ENCODE data around the gene SBF1. TPM values are rescaled to one million over a fixed set of nuclear protein-coding genes. Genes with fewer than 3 reads are reported as not detected.

Gene SBF1
- total RNA-seq: 58.5 and 60.5 TPM in 2 replicates

GRCh38 chr22:50474710-50475651 is at the start of gene SBF1:
SBF1 (minus strand) TSS chr22:50475035; CDS start chr22:50474840, 195 bp downstream.

GRCh38 chr22:50507991-50508884 is 33.4 kb upstream of the SBF1 start, which contains the start of gene NCAPH2:
NCAPH2 (plus strand) TSS chr22:50508224; CDS start chr22:50508338, 114 bp downstream.

GRCh38 chr22:50507421-50507990 is 32.7 kb upstream of the SBF1 start, which contains the start of gene LMF2:
LMF2 (minus strand) TSS chr22:50507702; CDS start chr22:50507675, 27 bp downstream.

GRCh38 chr22:50486561-50487289 is 11.9 kb upstream of the SBF1 start, which contains the start of gene MIOX:
MIOX (plus strand) TSS chr22:50486859; CDS start chr22:50486898, 39 bp downstream.

GRCh38 chr22:50481440-50482106 is 6.7 kb upstream of the SBF1 start, which contains the start of gene ADM2:
ADM2 (plus strand) TSS chr22:50481543; CDS start chr22:50481848, 305 bp downstream.

Other genes with a start within 250 kb of the SBF1 start
- 16.8 and 27.1 TPM in 2 replicates for gene TUBGCP6, start 230.0 kb downstream of the SBF1 start, total RNA-seq
- 30.0 and 38.8 TPM in 2 replicates for gene HDAC10, start 223.8 kb downstream of the SBF1 start, total RNA-seq
- gene MAPK12, start 213.4 kb downstream of the SBF1 start, total RNA-seq: 36.5 and 51.0 TPM in 2 replicates
- gene MAPK11, start 204.7 kb downstream of the SBF1 start, total RNA-seq: 14.4 and 26.8 TPM in 2 replicates
- 161 and 185 TPM in 2 replicates for gene PLXNB2, start 167.4 kb downstream of the SBF1 start, total RNA-seq
- gene DENND6B, start 148.0 kb downstream of the SBF1 start, total RNA-seq: 1.4 and 5.0 TPM in 2 replicates
- 53.0 and 61.1 TPM in 2 replicates for gene PPP6R2, start 131.7 kb downstream of the SBF1 start, total RNA-seq
- gene ADM2, start 6.5 kb upstream of the SBF1 start, total RNA-seq: 6.9 and 20.2 TPM in 2 replicates
- gene MIOX, start 11.8 kb upstream of the SBF1 start, total RNA-seq: not detected in 2 replicates
- 106 and 126 TPM in 2 replicates for gene LMF2, start 32.7 kb upstream of the SBF1 start, total RNA-seq
- gene NCAPH2, start 33.2 kb upstream of the SBF1 start, total RNA-seq: 62.6 and 65.2 TPM in 2 replicates
- 0.58 and 1.4 TPM in 2 replicates for gene SCO2, start 50.6 kb upstream of the SBF1 start, total RNA-seq
- gene TYMP, start 55.0 kb upstream of the SBF1 start, total RNA-seq: 29.1 and 40.1 TPM in 2 replicates
- gene KLHDC7B, start 70.9 kb upstream of the SBF1 start, total RNA-seq: not detected in 2 replicates
- not detected in 2 replicates for gene SYCE3, start 87.9 kb upstream of the SBF1 start, total RNA-seq
- 0.18 TPM in 1 of 2 replicates, not detected in the other for gene CPT1B, start 103.4 kb upstream of the SBF1 start, total RNA-seq
- 20.2 and 30.6 TPM in 2 replicates for gene CHKB, start 107.8 kb upstream of the SBF1 start, total RNA-seq
- gene MAPK8IP2, start 125.8 kb upstream of the SBF1 start, total RNA-seq: under 0.01 TPM in 2 replicates
- gene ARSA, start 153.1 kb upstream of the SBF1 start, total RNA-seq: 29.4 and 41.8 TPM in 2 replicates
- gene SHANK3, start 197.8 kb upstream of the SBF1 start, total RNA-seq: 0.89 and 1.2 TPM in 2 replicates